Activated CD8-positive, alpha-beta memory T cell treated with anti-CD3 and anti-CD28 coated beads, Interleukin-2, amount 50 U/mL, for 4 hours (primary cell): ENCODE measurements around the gene LTBP1.
"Not testable (repeated sequence)": the region's sequence is repeated elsewhere in the genome, so short reads cannot be mapped to it uniquely, and the experiment has no call there.

Experiments used
- DNase-seq: peaks from one replicate; pipeline ENCODE4 v3.0.0-alpha.2; 2020

LTBP1 gene

GRCh38 chr2:32965523-32966171 is 18.9 kb downstream of the LTBP1 start:
- DNase-seq: no peak

DNA sequence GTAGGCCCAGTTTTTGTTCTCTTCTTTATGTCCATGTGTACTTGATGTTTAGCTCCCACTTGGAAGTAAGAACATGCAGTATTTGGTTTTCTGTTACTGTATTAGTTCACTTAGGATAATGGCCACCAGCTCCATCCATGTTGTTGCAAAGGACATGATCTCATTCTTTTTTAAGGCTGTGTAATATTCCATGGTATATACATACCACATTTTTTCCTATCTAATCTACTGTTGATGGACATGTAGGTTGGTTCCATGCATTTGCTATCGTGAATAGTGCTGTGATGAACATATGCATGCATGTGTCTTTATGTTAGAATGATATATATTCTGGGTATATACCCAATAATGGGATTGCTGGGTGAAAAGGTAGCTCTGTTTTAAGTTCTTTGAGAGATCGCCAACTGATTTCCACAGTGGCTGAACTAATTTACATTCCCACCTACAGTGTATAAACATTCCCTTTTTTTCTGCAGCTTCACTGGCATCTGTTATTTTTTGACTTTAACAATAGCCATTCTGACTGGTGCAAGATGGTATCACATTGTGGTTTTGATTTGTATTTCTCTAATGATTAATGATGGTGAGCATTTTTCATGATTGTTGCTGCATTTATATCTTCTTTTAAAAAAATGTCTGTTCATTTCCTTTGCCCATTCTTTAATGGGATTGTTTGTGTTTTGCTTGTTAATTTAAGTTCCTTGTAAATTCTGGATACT is 22.9 kb downstream of the LTBP1 start:
- no peak for DNase-seq

- not testable (repeated sequence) for DNase-seq
Observed at GRCh38 chr2:32973772-32974171, 27.0 kb downstream of the LTBP1 start.

DNA sequence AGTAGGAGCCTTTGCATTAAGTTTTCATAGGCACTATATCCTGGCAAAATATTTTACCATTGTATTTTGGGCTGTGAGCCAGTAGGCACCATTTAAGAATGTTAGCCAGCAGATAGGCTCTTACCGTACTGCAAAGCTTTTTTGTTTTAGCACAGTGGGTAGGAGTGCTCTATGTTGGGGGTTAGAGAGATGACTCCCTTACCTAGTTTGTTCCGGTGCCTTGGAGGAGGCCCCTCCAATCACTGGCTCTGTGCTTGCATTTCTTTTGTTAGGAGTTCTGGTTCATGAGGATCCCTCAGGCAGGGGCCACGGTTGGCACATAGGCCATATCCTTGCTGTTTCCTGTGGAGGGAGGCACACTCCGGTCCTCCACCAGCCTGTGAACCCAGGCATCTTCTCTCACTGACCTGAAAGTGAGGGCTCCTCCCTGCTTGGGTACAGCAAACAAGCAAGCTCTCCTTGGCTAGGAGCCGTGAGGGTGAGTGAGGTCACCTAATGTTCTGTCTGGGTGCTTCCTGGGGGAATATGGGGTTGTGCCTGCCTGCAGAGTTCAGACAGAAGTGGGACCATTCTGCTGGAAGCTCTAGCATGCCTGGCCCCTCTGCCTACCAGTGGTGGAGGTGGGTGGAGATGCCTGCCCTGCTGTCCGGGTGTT is 29.8 kb downstream of the LTBP1 start:
- DNase-seq: no peak

- no peak for DNase-seq
Observed at GRCh38 chr2:32977228-32977758, 30.5 kb downstream of the LTBP1 start.

DNA sequence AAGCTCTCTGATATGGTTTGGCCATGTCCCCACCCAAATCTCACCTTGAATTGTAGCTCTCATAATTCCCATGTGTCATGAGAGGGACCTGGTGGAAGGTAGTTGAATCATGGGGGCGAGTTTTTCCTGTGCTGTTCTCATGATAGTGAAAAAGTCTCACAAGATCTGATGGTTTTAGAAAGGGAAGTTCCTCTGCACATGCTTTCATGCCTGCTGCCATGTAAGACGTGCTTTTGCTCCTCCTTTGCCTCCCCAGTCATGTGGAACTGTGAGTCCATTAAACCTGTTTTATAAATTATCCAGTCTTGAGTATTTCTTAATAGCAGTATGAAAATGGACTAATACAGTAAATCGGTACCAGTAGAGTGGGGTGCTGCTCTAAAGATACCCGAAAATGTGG is 34.9 kb downstream of the LTBP1 start:
- DNase-seq: no peak

- DNase-seq: not testable (repeated sequence)
Observed at GRCh38 chr2:32983193-32983924, 36.6 kb downstream of the LTBP1 start.

- no peak for DNase-seq
Observed at GRCh38 chr2:32986480-32986879, 39.7 kb downstream of the LTBP1 start.

DNA sequence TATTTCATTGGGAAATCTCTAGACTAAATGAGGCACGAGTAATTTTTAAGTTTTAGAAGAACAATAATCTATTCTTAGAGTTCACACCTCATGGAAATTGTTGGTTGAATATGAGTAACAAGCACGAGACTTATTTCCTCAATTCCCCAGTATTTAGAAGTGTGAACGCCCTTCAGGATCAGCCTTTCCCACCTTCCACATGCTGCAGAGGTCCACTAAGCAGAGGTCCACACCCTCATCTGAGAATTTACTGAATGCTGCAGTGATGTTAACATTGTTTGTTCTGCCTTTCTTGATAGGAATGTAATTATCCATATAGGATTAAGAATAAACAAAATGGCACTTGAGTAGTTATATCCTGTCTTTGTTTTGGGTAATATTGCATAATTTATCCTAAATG is 41.8 kb downstream of the LTBP1 start:
- DNase-seq: no peak

- DNase-seq: no peak
Observed at GRCh38 chr2:32990556-32990955, 43.8 kb downstream of the LTBP1 start.

GRCh38 chr2:32991091-32991845 is 44.5 kb downstream of the LTBP1 start:
- DNase-seq: no peak

DNA sequence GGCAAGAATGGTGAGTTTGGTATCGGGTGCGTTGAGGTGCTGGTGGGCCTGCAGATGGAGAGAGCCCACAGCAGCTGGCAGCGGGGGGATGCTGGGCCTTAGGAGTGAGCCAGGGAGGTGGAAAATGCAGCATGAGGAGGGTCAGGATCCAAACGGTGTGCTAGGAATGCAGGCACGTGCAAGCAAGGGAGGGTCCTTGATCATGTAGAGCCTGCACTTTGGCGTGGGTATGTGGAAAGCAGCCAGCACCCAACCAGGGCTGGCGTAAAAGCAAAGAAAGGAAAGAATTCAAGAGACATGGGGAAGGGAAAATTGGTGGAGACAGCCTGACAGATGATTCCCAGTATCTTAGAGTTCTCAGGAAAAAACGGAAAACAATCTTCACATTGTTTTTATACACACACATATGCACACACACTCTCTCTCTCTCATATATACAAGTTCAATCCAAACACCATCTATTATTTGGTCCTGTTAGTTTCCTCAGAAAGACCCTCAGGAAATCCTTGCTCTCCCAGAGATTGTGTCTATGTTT is 46.3 kb downstream of the LTBP1 start:
- DNase-seq: no peak

GRCh38 chr2:32997705-32998104 is 51.0 kb downstream of the LTBP1 start:
- no peak for DNase-seq

- DNase-seq: no peak
Observed at GRCh38 chr2:33000986-33001385, 54.2 kb downstream of the LTBP1 start.

- no peak for DNase-seq
Observed at GRCh38 chr2:33001823-33002222, 55.1 kb downstream of the LTBP1 start.

- no peak for DNase-seq
Observed at GRCh38 chr2:33002863-33003262, 56.1 kb downstream of the LTBP1 start.

- DNase-seq: no peak
Observed at GRCh38 chr2:33005057-33005456, 58.3 kb downstream of the LTBP1 start.

GRCh38 chr2:33008716-33009115 is 62.0 kb downstream of the LTBP1 start:
- no peak for DNase-seq

DNA sequence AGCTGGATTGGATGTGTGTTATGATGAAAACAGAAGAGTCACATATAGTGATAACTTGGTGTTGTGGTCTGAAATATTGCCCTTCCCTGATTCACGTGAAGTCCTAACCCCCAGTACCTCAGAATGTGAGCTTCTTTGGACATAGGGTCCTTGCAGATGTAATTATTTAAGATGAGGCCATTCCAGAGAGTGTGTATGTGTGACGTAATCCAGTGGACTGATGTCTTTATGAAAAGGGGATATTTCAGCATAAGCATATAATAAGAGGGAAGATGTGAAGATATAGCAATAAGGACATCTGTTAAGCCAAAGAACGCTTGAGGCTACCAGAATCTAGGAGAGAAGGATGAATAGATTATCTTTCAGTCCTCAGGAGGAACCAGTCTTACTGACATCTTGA is 62.5 kb downstream of the LTBP1 start:
- no peak for DNase-seq

DNA sequence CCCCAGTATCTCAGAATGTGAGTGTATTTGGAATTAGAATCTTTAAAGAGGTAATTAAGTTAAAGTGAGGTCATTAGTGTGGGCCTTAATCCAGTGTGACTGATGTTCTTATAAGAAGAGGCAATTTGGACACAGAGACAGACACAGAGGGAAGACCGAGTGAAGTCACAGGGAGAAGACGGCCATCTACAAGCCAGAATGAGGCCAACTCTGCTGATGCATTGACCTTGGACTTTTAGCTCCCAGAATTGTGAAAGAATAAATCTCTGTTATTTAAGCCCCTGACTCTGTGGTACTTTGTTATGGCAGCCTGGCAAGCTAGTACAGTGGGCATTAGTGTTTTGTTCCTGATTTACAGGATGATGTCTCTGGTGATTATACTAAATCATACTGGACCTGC is 64.6 kb downstream of the LTBP1 start:
- no peak for DNase-seq

GRCh38 chr2:33011941-33012340 is 65.2 kb downstream of the LTBP1 start:
- DNase-seq: no peak

DNA sequence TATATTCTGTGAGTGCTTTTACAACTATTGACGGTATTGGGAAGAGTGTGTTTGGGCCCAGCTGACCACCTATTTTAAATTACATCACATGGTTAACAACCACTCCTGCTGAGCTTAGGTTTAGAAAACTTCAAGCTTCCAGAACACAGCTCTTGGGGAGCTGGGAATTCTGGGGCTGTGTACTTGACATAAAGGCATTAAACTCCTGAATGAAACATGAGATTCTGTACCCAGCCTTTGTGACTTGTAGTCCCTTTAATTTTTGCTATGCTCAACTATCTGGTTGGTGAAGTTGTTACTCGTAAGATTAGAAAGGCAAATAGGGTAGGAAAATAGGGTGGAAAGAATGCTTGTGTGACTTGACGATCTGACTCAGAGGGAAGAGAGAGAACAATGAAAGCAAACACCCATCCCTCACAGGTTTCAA is 66.9 kb downstream of the LTBP1 start:
- DNase-seq: no peak
